Measurements from ENCODE around the gene ACOT9. TPM values are rescaled to one million over a fixed set of nuclear protein-coding genes. Genes with fewer than 3 reads are reported as not detected.

Gene ACOT9, protein sequence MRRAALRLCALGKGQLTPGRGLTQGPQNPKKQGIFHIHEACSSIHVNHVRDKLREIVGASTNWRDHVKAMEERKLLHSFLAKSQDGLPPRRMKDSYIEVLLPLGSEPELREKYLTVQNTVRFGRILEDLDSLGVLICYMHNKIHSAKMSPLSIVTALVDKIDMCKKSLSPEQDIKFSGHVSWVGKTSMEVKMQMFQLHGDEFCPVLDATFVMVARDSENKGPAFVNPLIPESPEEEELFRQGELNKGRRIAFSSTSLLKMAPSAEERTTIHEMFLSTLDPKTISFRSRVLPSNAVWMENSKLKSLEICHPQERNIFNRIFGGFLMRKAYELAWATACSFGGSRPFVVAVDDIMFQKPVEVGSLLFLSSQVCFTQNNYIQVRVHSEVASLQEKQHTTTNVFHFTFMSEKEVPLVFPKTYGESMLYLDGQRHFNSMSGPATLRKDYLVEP
- total RNA-seq: 36.9 and 44.4 TPM in 2 replicates

DNA sequence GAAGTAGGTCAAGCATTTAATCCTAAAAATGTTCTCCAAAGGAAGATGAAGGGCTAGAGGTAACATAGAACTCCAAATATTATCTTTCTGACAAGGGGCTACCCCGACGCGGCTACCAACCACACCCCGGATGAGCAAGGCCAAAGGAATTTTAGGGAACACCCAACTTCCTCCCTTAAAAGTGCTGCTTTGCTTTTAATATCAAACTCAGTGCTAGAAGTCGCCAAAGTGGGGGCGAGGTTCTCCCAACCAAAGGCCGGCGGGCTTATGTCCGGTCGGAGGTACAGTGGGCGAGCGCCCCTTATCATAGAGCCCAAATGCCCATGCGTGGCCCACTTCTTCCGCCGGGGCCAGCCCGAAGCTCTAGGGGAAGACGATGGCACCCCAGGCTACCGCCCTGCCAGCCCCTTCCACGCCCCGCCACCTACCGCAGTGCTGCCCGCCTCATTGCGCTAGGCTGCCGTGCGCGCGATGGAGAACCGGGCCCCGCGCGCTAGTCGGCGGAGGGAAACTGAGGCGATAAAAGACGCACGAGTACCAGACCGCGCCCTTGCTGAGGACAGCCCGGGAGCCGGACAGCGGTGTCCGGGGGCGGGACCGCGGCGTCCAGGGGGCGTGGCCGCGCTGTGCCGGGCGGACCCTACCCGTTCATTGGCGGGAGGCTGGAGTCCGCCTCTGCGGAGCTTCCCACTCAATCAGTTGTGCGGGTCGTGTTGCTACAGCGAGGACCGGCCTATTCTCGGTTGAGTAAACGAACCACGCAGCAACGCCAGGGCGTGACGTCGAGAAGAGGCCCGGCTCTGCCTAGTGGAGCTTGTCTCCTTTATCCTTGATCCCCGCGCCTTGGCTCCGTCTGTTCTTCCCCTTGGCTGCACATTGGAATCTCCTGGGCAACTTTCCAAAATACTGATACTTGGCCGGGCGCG lies at the start of gene ACOT9:
Gene ACOT9 (minus strand): TSS at position 580 of the 926 bp plus-strand sequence. CDS start 132 bp downstream, at position 448.

DNA sequence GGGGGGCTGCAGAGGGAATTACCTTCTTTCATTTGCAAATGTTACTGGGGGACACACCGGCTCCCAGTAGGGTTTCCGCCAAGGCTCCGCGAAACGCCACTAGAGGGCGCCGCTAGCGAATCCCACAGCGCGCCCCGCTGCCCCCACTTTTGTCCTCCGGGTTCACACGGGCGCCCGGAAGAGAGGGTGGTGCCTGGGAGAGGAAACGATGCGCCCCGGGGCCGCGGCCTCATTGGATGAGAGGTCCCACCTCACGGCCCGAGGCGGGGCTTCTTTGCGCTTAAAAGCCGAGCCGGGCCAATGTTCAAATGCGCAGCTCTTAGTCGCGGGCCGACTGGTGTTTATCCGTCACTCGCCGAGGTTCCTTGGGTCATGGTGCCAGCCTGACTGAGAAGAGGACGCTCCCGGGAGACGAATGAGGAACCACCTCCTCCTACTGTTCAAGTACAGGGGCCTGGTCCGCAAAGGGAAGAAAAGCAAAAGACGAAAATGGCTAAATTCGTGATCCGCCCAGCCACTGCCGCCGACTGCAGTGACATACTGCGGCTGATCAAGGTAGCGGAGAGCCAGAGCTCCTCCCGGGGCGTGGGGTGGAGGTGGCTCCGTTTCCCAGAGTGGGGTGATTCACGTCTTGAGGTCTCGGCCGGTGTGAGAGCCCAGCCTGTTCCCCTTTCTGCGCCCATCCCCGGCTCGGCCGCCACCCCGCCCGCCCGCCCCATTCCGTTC lies 40.0 kb upstream of the ACOT9 start, which contains the start of gene SAT1:
Gene SAT1 (plus strand): TSS at position 311 of the 726 bp plus-strand sequence. CDS start 179 bp downstream, at position 490.

DNA sequence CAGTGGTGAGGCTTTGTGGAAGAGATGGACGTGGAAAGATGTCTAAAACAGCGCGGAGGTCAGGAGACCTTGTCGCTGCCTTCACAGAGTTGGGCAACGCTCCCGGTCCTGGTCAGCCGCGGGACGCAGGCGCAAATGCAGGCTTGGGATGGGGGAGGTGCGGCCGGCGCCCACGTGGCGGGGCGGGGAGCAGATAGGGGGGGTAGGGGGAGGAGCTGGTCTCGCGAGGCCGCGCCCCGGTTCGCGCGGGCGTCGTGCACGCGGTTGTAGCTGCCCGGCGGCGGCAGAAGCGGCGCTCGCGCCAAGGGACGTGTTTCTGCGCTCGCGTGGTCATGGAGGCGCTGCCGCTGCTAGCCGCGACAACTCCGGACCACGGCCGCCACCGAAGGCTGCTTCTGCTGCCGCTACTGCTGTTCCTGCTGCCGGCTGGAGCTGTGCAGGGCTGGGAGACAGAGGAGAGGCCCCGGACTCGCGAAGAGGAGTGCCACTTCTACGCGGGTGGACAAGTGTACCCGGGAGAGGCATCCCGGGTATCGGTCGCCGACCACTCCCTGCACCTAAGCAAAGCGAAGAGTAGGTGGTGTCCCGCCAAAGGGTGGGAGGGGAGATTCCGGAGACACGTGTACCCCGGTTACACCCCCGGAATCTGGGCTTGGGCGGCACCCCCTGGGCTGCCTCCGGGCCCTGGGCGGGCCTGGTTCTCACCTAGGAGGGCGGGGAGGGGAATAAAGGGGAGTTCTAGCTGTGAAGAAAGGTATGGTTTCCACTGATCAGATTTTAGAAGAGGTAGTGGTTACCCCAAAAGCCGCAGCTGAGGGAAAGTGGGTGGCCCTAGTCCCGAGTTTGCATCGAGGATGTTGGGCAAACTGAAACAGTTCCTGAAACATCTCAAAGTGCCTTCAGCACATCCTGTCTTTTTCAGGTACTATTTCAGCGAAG lies 75.6 kb downstream of the ACOT9 start, which contains the start of gene PRDX4:
Gene PRDX4 (plus strand): TSS at position 255 of the 939 bp plus-strand sequence. CDS start 78 bp downstream, at position 333.

Other genes starting within 250 kb of the ACOT9 start
- gene PRDX4, start 75.8 kb downstream of the ACOT9 start, total RNA-seq: 78.9 and 107 TPM in 2 replicates
- 772 and 1,065 TPM in 2 replicates for gene SAT1, start 39.9 kb upstream of the ACOT9 start, total RNA-seq
- 10.0 and 11.3 TPM in 2 replicates for gene APOO, start 164.7 kb upstream of the ACOT9 start, total RNA-seq
- gene CXorf58, start 164.7 kb upstream of the ACOT9 start, total RNA-seq: under 0.01 and 0.07 TPM in 2 replicates